Uterus (tissue), 4 donors: ENCODE measurements around the gene HSPB6. TPM values are rescaled to one million over a fixed set of nuclear protein-coding genes. Genes with fewer than 3 reads are reported as not detected.

Source experiments
- DNase-seq, 2 donors: peaks; one replicate each; pipeline ENCODE4 v3.0.0-alpha.2; 2019 to 2020
- H3K27ac ChIP-seq, 2 donors: fragments of 200-600 bp; sonication (generic); 1 replicate in 1 of 2; 2 replicates in 1 of 2; pipeline ENCODE4 v1.5.1; 2016 to 2018
- H3K27me3 ChIP-seq, 2 donors: fragments of 200-600 bp; sonication (generic); one replicate each; pipeline ENCODE4 v1.5.1; 2018 to 2019; ENCODE audit warnings: control low read depth in 1 of 2
- H3K36me3 ChIP-seq, 2 donors: fragments of 200-600 bp; sonication (generic); one replicate each; pipeline ENCODE4 v1.5.1; 2019; ENCODE audit warnings: control low read depth in 1 of 2
- H3K4me1 ChIP-seq, 2 donors: fragments of 200-600 bp; sonication (generic); one replicate each; pipeline ENCODE4 v1.5.1; 2018 to 2019; ENCODE audit warnings: control low read depth in 1 of 2
- H3K4me3 ChIP-seq, 2 donors: fragments of 200-600 bp; sonication (generic); 1 replicate in 1 of 2; 2 replicates in 1 of 2; pipeline ENCODE4 v1.5.1; 2018 to 2019; ENCODE audit warnings: mild to moderate bottlenecking in 1 of 2
- H3K9me3 ChIP-seq, 2 donors: fragments of 200-600 bp; sonication (generic); one replicate each; pipeline ENCODE4 v1.5.1; 2019; ENCODE audit warnings: control low read depth in 1 of 2
- CTCF ChIP-seq, 4 experiments: fragments of 200-600 bp in 2 of 4; fragments of 450-650 bp in 2 of 4; sonication (generic) in 2 of 4; IDR thresholded peaks; one replicate each; pipeline ENCODE4 v1.5.1; 2016 to 2019; ENCODE audit warnings: antibody characterized with exemption in 4 of 4, mild to moderate bottlenecking in 2 of 4, moderate library complexity in 1 of 4
- POLR2A ChIP-seq, 2 donors: fragments of 450-650 bp; IDR thresholded peaks; one replicate each; pipeline ENCODE4 v1.6.1; 2016; ENCODE audit warnings: antibody characterized with exemption in 2 of 2, mild to moderate bottlenecking in 1 of 2, moderate library complexity in 1 of 2
- intact Hi-C: fragments of 100-400 bp; cut with DNase I; formaldehyde crosslinking; loops from one replicate; pipeline ENCODE4 v1.15.1; 2023; ENCODE audit warnings: low total_unique reads
- total RNA-seq, 4 donors: library from RNA; depleted of rRNA in 3 of 4; stranded (reverse); fragments of >200 nt in 3 of 4; gene quantifications; one replicate each; pipeline versions ENCODE4 v1.1.0 to v1.2.4, GENCODE V29; 2014 to 2023
- donor health status: DM: yes; HTN: yes; CAD: no.

HSPB6 gene
- total RNA-seq, 4 donors from 2014 or later, result 24.5 to 217 (median 134) TPM

- no peaks in the 10 kb centered on the region for H3K27me3 ChIP-seq
- DNase-seq, result no peak
- no peaks in the 10 kb centered on the region for H3K4me1 ChIP-seq
- intact Hi-C loops, result no loop called here
- H3K9me3 ChIP-seq, result no peaks in the 10 kb centered on the region
- TF ChIP-seq POLR2A (IDR thresholded peaks at IDR 0.05) (no peak), CTCF (IDR thresholded peaks at IDR 0.05) (no peak)
- no peak overlapping the region for H3K27ac ChIP-seq
- no peak overlapping the region for H3K4me3 ChIP-seq
- H3K36me3 ChIP-seq, result no peaks in the 10 kb centered on the region
Observed at GRCh38 chr19:35723671-35724070, 33.2 kb downstream of the HSPB6 start.

GRCh38 chr19:35722897-35723296 is 33.9 kb downstream of the HSPB6 start:
- intact Hi-C loops, result no loop called here
- no peak for DNase-seq
- no peaks in the 10 kb centered on the region for H3K36me3 ChIP-seq

GRCh38 chr19:35722461-35722860 is 34.4 kb downstream of the HSPB6 start:
- H3K27ac ChIP-seq, result no peak overlapping the region
- H3K4me1 ChIP-seq, result no peaks in the 10 kb centered on the region
- no peak for DNase-seq
- H3K27me3 ChIP-seq, result no peaks in the 10 kb centered on the region
- no peaks in the 10 kb centered on the region for H3K9me3 ChIP-seq
- no peak overlapping the region for H3K4me3 ChIP-seq
- intact Hi-C loops, result no loop called here
- no peak for TF ChIP-seq CTCF (IDR thresholded peaks at IDR 0.05)
- no peak for TF ChIP-seq POLR2A (IDR thresholded peaks at IDR 0.05)
- H3K36me3 ChIP-seq, result no peaks in the 10 kb centered on the region

More at GRCh38 chr19:35722897-35723296, 33.9 kb downstream of the HSPB6 start:
- TF ChIP-seq POLR2A (IDR thresholded peaks at IDR 0.05), result no peak
- TF ChIP-seq CTCF (IDR thresholded peaks at IDR 0.05), result no peak
- Histone ChIP-seq H3K27ac (no peak overlapping the region), H3K9me3 (no peaks in the 10 kb centered on the region), H3K4me1 (no peaks in the 10 kb centered on the region), H3K4me3 (no peak overlapping the region), H3K27me3 (no peaks in the 10 kb centered on the region)

- no peaks in the 10 kb centered on the region for H3K4me1 ChIP-seq
- no peak overlapping the region for H3K27ac ChIP-seq
- no peaks in the 10 kb centered on the region for H3K36me3 ChIP-seq
- H3K4me3 ChIP-seq, result no peak overlapping the region
- intact Hi-C loops, result no loop called here
- no peak for TF ChIP-seq CTCF (IDR thresholded peaks at IDR 0.05)
- H3K9me3 ChIP-seq, result no peaks in the 10 kb centered on the region
- no peaks in the 10 kb centered on the region for H3K27me3 ChIP-seq
- no peak for DNase-seq
Observed at GRCh38 chr19:35721374-35721773, 35.5 kb downstream of the HSPB6 start.

GRCh38 chr19:35720648-35721047 is 36.2 kb downstream of the HSPB6 start:
- Histone ChIP-seq H3K27me3 (no peaks in the 10 kb centered on the region), H3K4me1 (peaks cover 5% of the 10 kb centered on the region in 2 donors), H3K36me3 (no peaks in the 10 kb centered on the region), H3K27ac (no peak overlapping the region), H3K4me3 (no peak overlapping the region), H3K9me3 (no peaks in the 10 kb centered on the region)
- intact Hi-C loops, result no loop called here
- DNase-seq, result no peak
- TF ChIP-seq POLR2A (IDR thresholded peaks at IDR 0.05) (no peak), CTCF (IDR thresholded peaks at IDR 0.05) (no peak)
